ENCODE measurements around the gene WASL. TPM values are rescaled to one million over a fixed set of nuclear protein-coding genes. Genes with fewer than 3 reads are reported as not detected.
A peak's percentile ranks its signal among the peaks of the same experiment; 100 is the strongest.

Gene WASL
- total RNA-seq, 1 experiment from 2014 or later = 39.3 TPM

DNA sequence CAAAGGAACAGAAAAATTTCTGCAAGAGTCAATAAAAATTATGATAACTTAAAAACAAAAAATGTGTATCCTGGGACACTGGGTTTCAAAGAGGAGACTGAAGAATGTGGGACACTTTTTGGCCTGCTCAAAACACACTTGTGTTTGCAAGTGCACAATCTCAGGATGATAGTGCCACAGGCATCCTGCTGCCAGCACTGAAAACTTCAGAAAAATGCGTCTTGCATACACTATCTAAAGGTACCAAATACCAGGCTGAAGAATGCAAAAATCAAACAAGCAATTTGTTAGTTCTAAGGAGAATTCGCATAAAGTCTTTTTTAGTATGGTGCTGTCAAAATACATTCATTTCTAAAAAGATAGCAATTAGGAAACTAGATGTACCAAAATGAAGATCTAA is 38.1 kb downstream of the WASL start:
- Mint-ChIP-seq H3K9me3 (no peaks in the 10 kb centered on the region), H3K36me3 (ENCODE audit: insufficient read depth in 1 of 3, low read depth in 3 of 3) (peaks cover 6 to 25% (median 19%) of the 10 kb centered on the region in 3 experiments; a peak in 6 of 7 replicates), H3K27ac (peak overlapping the region; percentile 16 to 44 (median 41); a peak in 3 of 7 replicates), H3K4me1 (peaks cover 16 to 18% of the 10 kb centered on the region in 2 experiments), H3K27me3 (ENCODE audit: low read depth) (no peaks in the 10 kb centered on the region), H3K4me3 (no peak overlapping the region)
- Histone ChIP-seq H3T11ph (ENCODE audit: low read length) (no peak overlapping the region), H2AFZ (ENCODE audit: low read length) (no peak overlapping the region), H3K14ac (ENCODE audit: insufficient read depth, low read length) (no peak overlapping the region), H2BK120ac (ENCODE audit: low read depth, low read length, poor library complexity, severe bottlenecking) (no peak overlapping the region), H3K27ac (ENCODE audit: insufficient read length, low read depth, low read length) (no peak overlapping the region), H4K91ac (ENCODE audit: insufficient read length, low read depth, low read length) (no peak overlapping the region), H2BK20ac (ENCODE audit: low read depth, low read length, poor library complexity, severe bottlenecking) (no peak overlapping the region), H3K9ac (ENCODE audit: extremely low read depth, insufficient read length, low read length) (no peak overlapping the region), H4K5ac (ENCODE audit: insufficient read length, low read depth, low read length) (no peak overlapping the region), H2BK12ac (ENCODE audit: insufficient read length, low read depth, low read length) (no peak overlapping the region), H4K20me1 (ENCODE audit: control insufficient read depth, insufficient read depth, insufficient read length) (no peaks in the 10 kb centered on the region), H3K9me3 (ENCODE audit: control insufficient read depth, low read depth, low read length) (no peaks in the 10 kb centered on the region), H3K18ac (ENCODE audit: insufficient read length, low read depth, low read length) (no peak overlapping the region), H3K23me2 (ENCODE audit: insufficient read length, low read depth, low read length, poor library complexity, severe bottlenecking) (no peaks in the 10 kb centered on the region), H3K4ac (ENCODE audit: low read depth, low read length) (no peak overlapping the region), H2BK5ac (ENCODE audit: insufficient read length, low read length) (no peak overlapping the region), H4K8ac (replicated peaks; ENCODE audit: insufficient read length, low read depth, low read length) (no peak overlapping the region), H3K23ac (ENCODE audit: insufficient read length, low read depth, low read length) (no peak overlapping the region), H3K56ac (ENCODE audit: insufficient read length, low read depth, low read length) (no peak overlapping the region), H3K79me1 (ENCODE audit: insufficient read depth, low read depth, low read length, poor library complexity, severe bottlenecking) (no peaks in the 10 kb centered on the region), H3K27me3 (ENCODE audit: insufficient read depth, low read length) (no peaks in the 10 kb centered on the region), H2AK5ac (ENCODE audit: insufficient read length, low read length) (no peak overlapping the region), H2BK15ac (ENCODE audit: low read depth, low read length) (no peak overlapping the region), H3K79me2 (ENCODE audit: insufficient read depth, low read length) (peaks cover 4% of the 10 kb centered on the region; the same call in 1 of the 2 replicates), H3K4me2 (ENCODE audit: insufficient read depth, insufficient read length, low read length) (no peak overlapping the region), H3K4me1 (ENCODE audit: insufficient read depth, low read length) (no peaks in the 10 kb centered on the region)
- WGBS (ENCODE audit: extremely low coverage, insufficient read length, low lambda C conversion rate) = no CpG with 5 or more reads among the region's 2 CpGs
- DNase-seq = no peak
- TF ChIP-seq, protein P1, sequence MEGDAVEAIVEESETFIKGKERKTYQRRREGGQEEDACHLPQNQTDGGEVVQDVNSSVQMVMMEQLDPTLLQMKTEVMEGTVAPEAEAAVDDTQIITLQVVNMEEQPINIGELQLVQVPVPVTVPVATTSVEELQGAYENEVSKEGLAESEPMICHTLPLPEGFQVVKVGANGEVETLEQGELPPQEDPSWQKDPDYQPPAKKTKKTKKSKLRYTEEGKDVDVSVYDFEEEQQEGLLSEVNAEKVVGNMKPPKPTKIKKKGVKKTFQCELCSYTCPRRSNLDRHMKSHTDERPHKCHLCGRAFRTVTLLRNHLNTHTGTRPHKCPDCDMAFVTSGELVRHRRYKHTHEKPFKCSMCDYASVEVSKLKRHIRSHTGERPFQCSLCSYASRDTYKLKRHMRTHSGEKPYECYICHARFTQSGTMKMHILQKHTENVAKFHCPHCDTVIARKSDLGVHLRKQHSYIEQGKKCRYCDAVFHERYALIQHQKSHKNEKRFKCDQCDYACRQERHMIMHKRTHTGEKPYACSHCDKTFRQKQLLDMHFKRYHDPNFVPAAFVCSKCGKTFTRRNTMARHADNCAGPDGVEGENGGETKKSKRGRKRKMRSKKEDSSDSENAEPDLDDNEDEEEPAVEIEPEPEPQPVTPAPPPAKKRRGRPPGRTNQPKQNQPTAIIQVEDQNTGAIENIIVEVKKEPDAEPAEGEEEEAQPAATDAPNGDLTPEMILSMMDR (conservative IDR thresholded peaks at IDR 0.05) = no peak
